ENCODE measurements around the gene UTF1.

DNA sequence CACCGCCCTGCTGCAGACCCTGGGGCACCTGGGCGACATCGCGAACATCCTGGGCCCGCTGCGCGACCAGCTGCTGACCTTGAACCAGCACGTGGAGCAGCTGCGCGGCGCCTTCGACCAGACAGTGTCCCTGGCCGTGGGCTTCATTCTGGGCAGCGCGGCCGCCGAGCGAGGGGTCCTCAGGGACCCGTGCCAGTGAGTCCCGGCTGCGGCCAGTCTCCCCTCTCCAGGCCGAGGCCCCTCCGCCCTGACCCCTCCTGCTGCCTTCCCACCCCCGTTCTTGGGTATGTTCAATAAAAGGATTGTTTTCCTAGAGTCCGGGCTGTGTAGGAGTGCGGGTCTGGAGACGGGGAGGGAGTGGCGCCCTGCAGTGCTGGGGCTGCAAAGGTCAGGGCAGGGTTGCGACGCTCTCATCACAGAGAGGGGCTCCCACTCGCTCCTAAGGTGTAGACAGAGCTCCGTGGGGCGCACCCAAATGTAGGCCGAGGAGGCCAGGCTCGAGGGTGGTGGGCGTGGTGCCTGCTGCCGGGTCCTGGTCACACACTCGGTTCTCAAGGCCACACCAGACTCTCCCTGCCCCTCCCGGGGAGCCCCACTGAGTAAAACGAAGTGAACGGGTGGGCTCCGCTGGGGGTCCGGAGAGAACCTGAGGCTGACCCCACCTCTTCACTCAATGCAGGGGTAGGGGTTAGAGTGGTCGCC lies 1.4 kb downstream of the UTF1 start:
- TF ChIP-seq, protein P1, sequence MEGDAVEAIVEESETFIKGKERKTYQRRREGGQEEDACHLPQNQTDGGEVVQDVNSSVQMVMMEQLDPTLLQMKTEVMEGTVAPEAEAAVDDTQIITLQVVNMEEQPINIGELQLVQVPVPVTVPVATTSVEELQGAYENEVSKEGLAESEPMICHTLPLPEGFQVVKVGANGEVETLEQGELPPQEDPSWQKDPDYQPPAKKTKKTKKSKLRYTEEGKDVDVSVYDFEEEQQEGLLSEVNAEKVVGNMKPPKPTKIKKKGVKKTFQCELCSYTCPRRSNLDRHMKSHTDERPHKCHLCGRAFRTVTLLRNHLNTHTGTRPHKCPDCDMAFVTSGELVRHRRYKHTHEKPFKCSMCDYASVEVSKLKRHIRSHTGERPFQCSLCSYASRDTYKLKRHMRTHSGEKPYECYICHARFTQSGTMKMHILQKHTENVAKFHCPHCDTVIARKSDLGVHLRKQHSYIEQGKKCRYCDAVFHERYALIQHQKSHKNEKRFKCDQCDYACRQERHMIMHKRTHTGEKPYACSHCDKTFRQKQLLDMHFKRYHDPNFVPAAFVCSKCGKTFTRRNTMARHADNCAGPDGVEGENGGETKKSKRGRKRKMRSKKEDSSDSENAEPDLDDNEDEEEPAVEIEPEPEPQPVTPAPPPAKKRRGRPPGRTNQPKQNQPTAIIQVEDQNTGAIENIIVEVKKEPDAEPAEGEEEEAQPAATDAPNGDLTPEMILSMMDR (IDR thresholded peaks at IDR 0.05), result no peak
- TF ChIP-seq POLR2A (IDR thresholded peaks at IDR 0.05) (no peak), POLR2AphosphoS5 (IDR thresholded peaks at IDR 0.05; ENCODE audit: insufficient read depth in 1 of 2, low read depth in 1 of 2) (no peak)

Data from vagina (tissue), 2 donors.